ENCODE measurements around the gene RNASET2. TPM values are rescaled to one million over a fixed set of nuclear protein-coding genes. Genes with fewer than 3 reads are reported as not detected.

Gene RNASET2
- polyA plus RNA-seq, 1 donor: 14.3 TPM

DNA sequence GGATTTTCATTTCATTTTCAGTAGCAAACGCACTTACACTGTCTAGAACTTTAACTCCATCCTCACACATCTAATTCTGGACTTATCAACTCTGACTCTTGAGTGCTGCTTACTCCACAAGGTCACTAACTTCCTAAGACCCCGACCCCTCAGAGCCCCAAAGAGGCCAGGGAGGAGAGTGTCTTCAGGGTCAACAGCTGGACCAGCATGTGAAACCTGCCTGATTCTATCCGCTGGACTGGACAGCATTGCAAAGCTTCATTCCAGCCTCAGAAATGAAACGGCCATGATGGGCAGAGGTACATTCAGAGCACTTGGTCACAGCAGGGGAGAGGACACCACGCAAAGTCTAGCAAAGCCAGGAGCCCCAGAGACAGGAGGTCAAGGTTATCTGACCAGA, 9.1 kb downstream of the RNASET2 start:
- no peak for DNase-seq (ENCODE audit: low read depth)

DNA sequence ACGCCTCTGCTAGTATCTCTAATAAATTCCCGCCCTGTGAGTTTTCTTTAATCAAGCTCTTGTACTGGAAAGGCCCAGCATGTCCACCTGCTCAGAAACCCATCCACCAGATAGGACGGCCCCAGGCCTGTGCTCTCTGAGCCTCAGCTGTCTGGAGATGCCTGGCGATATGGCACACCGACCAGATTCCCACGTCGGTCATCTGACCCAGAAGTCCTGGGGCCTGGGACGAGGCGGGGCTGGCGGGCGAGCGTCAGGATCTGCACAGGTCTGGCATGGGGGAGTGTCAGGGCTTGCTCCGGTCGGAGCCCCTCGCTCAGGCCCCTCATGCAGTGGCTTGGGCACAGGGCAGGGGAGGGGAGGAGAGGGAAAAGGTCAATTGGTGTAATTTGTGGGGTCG, 10.2 kb downstream of the RNASET2 start:
- DNase-seq (ENCODE audit: low read depth): no peak

DNA sequence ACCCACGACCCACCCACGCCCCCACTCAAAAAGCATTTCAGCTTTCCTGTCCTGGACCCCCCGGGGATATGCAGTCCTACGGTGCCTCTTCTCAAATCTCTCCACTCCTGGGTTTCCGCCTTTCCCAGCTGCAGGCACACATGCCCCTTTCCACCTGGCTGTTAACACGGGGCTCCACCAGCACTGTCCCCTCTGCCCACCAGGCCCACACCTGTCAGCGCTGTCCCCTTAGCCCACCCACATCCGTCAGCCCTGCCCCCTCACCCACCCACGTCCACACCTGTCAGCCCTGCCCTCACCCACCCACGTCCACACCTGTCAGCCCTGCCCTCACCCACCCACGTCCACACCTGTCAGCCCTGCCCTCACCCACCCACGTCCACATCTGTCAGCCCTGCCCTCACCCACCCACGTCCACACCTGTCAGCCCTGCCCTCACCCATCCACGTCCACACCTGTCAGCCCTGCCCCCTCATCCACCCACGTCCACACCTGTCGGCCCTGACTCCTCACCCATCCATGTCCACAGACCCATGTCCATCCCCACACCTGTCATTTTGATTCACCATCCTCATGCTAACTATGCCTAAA, 11.6 kb downstream of the RNASET2 start:
- DNase-seq (ENCODE audit: low read depth): no peak

DNA sequence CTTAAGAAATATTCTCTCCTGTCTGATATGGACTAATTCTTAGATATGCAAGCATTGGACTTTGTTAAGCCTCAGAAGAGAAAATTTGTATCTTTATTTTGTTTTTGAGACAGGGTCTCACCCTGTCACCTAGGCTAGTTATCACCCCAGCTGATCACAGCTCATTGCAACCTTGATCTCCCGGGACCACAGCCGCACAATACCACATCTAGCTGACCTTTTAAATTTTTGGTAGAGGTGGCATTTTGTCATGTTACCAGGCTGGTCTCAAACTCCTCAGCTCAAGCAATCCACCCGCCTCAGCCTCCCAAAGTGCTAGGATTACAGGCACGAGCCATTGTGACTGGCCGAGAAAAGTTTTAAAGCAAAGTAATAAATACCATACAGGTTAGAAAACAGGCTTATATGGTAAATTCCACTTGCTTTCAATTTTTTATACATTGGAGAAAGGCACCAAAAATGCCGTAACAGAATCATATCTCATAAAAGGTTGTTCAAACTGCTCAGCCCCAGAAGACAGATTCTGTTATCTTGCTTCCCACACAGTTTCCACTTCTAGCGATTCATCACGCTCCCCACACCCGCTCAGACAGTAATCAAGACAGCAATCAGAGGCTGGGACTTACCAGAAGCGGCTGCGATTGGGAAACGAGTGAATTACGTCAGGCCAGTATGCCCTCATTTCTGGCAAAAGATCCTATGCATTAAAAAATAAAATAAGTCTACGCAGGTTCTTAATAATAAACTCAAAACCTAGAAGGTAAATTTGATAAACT, 13.8 kb downstream of the RNASET2 start:
- DNase-seq (ENCODE audit: low read depth): no peak

DNA sequence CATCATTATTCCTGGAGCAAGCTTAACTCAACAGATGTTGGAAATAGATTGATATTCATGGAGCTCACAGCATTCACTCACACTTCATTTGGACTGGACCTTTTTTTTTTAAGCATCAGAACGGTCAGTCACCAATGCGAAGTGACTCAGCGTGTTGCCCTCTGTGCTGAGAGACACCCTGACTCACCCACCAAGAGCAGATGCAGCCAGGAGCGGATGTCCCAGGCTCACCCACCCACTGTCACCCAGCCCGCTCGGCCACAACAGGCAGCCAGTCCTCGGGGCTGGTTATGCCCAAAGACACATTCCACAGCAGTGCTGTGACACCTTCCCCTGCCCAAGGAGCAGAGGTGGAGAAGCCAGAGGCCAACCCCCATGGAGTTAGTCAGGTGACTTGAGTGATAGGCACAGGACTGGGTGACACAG, 15.7 kb downstream of the RNASET2 start:
- no peak for DNase-seq (ENCODE audit: low read depth)

DNA sequence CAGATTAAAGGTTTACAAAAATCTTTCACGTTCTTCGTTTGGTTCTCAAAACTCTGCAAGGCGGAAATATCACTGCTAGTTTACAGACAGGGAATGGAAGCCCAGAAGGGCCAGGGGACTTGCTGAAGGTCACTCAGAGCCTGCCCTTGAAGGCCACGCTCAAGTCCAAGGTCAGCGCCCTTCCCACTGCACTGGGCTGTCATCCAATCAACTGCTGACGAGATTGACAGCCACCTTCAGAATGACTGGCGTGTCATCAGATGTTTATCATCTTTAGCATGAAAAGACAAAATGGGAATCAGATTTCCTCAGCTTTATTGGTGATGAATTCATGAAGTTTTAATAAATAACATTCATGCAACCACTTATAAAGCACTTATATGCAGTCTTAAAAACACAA, 16.5 kb downstream of the RNASET2 start:
- no peak for DNase-seq (ENCODE audit: low read depth)

DNA sequence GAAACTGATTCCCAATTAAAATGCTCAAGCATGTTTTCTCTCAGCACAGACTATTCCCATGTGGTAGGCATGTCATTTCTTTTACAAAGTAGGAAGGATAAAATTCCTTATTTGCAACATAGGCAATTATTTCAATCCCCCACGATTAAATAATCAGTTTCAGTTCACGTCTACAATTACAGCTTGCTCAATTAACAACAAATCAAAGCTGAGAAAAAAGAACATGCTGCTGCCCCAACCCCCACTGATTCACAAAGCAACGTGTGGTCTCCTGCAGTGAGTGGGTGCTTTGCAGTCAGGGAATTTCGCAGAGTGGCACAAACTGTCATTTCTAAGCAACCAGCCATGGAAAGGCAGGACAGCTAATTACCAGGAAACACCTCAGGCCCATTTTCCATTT, 17.0 kb downstream of the RNASET2 start:
- DNase-seq (ENCODE audit: low read depth): no peak

DNA sequence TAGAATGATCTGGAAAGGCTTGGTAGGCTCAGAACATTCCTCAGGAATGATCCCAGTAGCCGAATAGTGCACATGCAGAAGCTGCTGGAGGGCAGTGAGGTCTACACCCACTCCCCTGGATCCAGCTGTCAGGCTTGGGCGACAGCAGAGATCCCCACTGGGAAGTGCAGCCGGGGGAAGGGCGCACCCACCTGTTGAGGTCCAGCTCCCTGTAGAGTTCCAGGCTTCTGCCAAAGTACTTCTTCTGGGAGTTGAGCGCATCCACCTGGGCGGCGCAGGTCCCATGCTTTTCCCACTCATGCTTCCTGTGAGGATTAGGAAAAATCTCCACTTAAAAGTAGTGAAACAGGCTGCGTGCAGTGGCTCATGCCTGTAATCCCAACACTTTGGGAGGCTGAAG, 17.6 kb downstream of the RNASET2 start:
- no peak for DNase-seq (ENCODE audit: low read depth)

DNA sequence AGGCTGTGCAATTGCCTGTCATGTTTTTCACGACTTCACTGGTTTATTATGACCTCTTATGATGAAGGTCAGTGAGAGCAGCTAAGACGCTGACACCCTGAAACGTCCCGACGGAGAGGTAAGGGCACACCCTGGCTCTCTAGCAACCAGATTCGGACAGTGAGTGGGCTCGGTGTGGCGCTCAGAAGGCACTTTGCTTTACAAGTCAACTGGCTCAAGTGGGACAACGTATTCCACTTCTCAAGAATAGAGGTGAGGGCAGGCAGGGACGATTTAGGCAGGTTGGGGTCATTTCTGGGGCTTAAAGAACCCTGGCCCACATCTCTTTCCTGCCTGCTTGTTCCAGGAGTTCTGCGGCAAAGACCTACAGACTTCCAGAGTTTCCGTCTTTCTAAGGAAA, 18.2 kb downstream of the RNASET2 start:
- DNase-seq (ENCODE audit: low read depth): no peak

DNA sequence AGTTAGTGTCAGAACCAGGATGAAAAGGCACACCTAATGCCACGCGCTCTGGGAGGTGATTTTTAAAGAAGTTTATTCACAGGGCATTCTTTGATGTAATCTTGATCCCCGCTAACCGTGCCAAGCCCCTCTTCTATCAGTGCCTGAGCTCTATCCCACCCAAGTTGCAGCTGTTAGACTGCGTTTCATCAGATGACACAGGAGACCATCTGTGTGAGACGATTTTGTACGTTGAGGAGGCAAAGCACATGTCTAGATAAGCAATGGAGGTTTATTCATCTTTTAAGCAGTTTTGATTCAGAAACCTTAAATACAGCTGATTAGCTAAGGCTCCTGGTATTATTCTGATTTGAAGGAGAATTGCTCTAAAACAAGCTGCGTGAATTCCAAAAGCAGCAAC, 18.6 kb downstream of the RNASET2 start:
- no peak for DNase-seq (ENCODE audit: low read depth)

DNA sequence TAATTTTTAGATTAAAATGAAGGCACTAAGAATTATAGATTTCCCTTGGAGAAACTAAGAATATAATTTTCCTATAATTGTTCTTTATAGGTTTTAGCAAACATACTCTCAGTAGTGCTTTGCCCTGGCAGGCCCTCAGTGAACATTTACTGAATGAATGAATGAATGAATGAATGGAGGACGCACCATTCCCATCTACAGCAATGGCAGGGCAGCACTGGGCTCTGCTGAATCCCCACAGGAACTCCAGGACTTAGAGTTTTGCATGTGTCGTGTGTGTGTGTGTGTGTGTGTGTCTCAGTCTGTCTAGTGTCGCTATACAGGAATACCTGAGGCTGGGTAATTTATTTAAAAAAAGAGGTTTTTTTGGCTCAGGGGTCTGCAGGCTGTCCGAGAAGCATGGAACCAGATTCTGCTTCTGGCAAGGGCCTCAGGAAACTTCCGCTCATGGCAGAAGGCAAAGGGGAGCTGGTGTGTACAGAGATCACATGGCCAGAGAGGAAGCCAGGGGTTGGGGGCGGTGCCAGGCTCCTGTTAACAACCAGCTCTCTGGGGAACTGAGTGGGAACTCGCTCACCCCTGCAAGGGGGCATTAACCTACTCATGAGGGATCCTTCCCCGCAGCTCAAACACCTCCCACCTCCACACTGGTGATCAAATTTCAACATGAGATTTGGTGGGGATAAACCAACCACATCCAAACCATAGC, 20.1 kb downstream of the RNASET2 start:
- no peak for DNase-seq (ENCODE audit: low read depth)

DNA sequence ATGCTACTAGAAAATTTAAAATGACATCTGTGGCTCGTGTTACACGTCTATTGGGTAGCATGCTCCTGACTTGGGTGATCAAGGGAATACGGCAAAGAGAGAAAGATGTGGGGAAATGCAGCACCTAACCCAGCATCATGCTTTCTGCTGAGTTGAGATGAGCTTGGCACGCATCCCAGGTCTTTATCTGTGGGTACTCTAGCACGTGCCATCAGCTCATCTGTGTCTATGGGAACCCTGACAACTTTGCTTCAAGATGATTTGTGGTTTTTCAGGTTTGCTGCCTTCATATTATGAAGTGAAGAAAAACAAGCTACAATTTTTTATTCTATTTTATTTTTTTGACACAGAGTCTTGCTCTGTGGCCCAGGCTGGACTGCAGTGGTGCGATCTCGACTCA, 21.0 kb downstream of the RNASET2 start:
- no peak for DNase-seq (ENCODE audit: low read depth)

DNA sequence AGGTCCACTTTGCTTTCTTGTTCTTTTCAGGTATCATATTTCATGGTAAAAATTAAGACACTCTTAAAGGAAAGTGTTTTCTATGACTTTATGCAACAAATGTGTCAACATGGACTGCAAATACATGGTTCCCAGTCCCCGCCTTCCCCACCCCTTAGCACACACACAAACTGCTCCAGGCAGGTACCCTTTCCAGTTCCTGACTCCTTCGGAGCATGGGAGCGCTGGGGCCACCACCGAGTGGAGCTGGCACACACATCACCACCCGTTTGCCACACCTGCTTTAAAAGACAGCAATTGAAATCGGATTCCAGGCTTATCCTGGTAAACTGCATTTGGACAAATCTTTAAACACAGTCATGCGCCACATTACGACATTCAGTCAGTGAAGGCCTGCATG, 22.2 kb downstream of the RNASET2 start:
- DNase-seq (ENCODE audit: low read depth): no peak

DNA sequence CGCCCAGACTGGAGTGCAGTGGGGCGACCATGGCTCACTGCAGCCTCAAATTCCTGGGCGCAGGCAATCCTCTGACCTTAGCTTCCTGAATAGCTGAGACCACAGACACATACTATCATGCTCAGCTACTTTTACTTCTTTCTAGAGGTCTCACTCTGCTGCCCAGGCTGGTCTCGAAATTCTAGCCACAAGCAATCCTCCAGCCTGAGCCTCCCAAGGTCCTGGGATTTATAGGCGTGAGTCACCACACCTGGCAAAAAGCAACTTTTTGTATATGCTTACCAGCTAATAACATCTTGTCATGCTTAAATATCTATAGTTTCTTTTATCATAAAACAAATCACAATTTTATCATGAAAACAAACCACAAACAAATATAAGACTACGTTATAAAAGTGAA, 23.0 kb downstream of the RNASET2 start:
- no peak for DNase-seq (ENCODE audit: low read depth)

DNA sequence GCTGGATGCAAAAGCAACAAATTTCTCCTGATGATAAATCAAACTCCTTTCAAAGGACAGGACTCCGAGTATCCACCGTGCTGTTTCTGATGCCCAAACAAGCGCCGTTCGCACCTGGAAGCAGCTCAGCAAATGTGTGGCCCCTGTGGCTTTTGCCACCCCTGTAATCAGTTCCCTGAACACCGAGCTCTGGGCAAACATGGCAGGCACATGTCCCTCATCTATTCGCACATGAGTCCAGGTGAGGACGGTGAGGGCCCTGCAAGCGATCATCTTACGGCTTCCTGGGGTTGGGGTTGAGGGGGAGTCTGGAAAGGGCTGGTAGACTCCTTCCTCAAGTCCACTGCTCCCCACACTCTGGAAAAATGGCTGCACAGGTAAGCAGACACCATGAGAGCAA, 23.7 kb downstream of the RNASET2 start:
- no peak for DNase-seq (ENCODE audit: low read depth)

DNA sequence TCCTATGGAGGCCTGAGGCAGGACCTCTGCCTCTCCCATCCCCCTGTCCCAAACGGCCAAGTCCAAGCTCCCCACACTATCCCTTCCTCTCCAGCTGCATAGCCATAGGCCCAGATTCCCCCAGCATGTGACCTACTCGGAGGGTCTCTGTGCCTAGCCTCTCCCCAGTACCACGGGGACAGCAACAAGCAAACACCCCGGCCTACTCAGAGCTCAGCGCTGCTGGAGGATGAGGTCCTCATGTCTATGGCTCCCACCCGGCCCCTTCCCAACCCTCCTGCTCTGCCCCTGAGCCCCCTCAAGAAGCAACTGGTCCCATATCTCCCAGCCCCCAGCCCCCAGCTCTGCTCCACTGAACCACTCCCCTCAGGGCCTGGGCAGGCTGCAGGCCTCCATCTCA, 24.2 kb downstream of the RNASET2 start:
- DNase-seq (ENCODE audit: low read depth): no peak

DNA sequence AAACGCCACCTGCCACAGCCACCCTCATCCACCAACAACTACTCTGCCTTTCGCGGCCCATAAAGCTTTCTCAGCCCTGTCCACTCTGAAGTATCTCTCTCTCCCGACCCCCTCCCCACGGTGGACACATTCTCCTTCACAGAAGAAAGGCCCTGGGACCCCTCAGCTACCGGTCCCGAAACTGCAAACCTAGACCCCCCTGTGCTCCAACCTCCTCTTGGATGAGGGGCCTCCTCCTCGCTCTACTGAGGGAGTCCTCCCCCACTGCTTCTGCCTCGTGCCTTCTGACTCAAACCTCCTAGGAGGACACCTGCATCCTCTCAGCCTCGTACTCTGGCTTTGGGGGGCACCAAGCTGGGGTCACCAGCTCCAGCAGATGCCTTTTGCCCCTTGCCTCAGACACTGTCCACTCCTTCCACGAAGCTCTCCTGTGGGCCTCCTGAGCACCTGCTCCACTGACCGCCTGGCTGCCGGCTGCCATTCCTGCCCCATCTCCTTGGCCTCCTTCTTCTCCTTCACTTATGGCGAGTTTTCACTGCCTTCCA, 24.9 kb downstream of the RNASET2 start:
- DNase-seq (ENCODE audit: low read depth): no peak

DNA sequence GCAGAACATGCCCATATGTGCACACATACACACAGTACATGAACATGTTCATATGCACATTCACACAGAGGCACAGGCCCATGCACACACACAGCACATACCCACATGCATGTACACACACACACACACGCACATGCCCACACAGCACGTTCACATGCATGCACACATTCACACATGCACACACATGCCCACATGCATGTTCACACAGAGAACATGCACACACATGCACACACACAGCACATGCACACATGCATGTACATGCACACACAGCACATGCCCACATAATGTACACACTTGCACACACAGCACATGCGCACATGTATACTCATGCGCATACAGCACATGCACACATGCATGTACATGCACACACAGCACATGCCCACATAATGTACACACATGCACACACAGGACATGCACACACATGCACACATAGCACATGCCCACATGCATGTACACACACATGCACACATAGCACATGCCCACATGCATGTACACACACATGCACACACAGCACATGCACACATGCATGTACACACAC, 25.9 kb downstream of the RNASET2 start:
- no peak for DNase-seq (ENCODE audit: low read depth)

DNA sequence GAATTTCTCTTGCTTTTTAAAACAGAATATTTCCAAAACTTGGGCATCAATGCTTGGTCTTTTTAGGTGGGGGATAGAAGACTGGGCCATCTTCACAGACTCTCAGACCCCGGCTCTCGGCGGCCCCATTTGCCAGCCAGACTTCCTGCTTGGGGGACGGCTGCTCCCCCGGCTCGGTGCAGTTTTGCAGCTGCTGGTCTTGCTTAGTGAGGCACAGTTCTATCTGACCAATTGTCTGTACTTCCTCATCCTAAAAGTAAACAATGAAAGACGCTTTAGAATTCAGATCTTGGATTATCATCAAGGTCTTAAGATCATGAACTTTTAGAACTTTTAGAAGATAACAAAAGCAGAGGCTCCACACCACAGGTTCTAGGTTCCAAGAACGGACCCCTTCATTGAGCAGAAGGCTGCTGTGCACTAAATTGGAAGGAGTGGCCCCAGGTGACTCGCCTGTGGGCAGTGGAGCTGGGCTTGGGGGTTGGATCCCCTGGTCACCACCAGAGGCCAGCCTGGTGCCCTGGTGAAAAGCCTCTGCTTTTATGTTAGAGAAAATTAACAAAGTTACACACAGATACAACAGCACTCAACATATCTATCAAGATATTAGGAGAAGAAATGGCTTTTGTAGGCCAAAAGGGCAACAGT, 26.7 kb downstream of the RNASET2 start:
- DNase-seq (ENCODE audit: low read depth): no peak

DNA sequence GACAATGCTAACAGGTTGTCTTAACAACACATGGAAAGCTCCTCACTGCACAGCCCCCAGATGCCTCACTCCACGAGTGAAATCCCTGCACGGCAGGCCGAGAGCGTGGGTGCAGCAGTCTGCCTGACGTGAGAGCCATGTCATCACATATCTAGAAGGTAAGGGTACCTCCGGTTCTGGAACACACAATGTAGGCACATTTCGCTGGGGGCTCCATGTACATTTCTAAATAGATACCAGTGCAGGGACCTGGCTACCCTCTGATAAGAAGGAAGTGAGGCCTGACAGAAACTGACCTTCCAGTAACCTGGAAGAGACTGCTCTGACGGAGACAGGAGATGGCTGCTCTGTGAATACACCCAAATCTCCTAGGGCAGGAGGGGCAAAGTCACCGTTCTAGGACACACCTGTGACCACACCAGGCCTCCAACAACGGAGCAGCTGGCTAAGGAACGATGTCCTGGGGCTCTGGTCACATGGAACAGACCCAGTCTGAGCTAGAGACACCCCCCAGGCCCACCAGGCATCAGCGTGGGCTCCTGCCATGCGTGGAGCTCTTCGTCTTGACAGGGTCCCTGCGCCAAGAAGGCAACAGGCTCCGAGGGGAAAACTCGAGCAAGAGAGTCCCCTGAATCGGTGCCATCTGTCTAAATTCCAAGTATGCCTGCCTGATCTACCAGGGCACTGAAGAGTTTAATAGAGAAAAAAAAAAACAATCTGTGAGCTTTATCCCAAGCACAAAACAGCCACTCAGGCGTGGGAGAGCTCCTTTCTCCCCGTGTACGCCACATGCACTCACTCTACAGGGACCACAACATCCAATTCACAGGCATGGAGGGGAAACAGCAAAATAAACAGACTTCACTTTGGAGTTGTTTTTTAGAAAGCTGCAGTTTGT, 27.5 kb downstream of the RNASET2 start:
- no peak for DNase-seq (ENCODE audit: low read depth)

Measured in forelimb muscle (tissue), 1 donor.